GM15510 (cell line): Measurements from ENCODE around the gene TEX51.

Experiments
- POLR2A ChIP-seq: IDR thresholded peaks from 3 replicates; pipeline ENCODE4 v1.6.1; 2011; ENCODE audit warnings: borderline replicate concordance; ENCODE audit not compliant: insufficient read length; ENCODE audit errors: extremely low read depth

The TEX51 gene

GRCh38 chr2:126898636-126899035 is at the start of gene TEX51:
Gene TEX51, plus strand, starts transcription at chr2:126898890. Its CDS starts 29 bp downstream, at chr2:126898919.
- TF ChIP-seq POLR2A, result no peak

DNA sequence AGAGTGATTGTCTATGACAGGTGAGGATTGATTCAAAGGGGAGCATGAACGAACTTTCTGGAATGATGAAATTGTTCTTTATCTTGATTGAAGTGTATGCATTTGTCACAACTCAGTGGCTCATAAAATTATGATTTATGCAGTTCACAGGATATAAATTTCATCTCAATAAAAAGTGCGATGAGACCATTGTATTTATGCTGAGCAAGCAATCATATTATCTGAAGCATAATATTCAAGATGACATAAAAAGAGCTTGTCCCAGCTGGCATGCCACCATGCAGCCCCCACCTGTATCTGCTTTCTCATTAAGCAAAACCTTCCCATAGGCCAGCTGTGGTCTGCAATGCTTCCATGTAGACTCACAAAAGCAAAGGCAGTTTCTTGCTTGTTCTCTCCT is 49.6 kb upstream of the TEX51 start:
- no peak for TF ChIP-seq POLR2A

- TF ChIP-seq POLR2A, result no peak
Observed at GRCh38 chr2:126849486-126849885, 49.2 kb upstream of the TEX51 start.

DNA sequence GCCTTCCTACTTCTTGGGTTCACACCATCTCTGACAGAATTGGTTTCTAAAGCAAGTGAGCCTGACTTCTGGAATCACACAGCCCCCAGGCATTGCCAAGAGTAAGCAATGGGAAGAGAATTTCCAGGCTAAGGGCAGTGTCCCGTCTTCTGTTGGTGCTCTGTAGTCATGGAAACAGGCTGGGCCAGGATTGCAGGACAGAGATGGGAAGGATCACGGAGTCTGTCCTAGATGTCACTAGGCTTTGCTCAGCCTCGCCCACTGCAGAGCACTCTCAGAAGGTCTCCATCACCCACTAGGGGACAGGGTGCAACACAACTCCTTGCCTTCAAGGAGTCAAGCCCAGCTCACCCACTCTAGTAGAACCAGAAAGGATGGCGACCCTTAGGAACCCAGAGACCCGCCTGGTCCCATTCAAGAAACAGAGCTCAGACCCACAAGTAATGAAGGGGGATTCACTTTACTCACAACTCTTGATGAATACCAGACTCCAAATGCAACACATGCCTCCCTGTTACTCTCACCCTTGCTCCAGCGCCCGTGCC is 48.6 kb upstream of the TEX51 start:
- no peak for TF ChIP-seq POLR2A

DNA sequence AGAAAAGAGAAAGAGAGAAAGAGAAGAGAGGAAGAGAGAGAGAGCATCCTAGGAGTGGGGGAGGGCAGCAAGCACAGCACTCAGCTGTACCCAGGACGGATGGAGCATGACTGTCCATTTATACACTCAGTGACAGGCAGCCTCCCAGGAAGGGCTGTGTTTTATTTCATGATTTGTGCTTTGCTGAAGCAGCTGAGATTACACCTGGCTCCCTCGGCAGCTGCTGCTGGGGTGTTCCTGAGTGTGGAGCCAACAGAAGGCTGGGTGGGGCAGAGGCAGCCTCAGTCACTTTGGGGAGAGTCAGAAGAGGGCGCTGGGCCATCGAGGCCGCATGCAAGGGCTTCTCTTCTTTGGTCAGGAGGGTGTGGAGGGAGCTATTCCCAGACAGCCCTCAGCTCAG is 47.8 kb upstream of the TEX51 start:
- no peak for TF ChIP-seq POLR2A

DNA sequence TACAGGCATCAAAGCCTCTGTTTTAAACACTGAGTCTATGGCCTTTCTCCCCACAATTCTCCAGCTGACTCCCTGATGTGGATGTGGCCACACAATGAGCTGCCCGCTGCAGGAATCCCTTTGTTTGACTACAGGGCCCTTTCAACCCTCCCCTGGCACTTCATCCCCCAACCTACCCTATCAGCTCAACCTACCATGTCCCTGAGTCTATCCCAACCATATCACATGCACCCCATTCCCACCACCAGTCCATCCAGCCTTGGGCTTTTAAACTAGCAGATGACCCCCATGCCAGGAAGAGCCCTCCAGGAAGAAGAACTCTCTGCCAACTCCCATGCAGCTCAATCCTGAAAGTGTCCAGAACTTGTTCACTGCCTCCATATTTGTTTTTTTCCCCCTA is 46.9 kb upstream of the TEX51 start:
- TF ChIP-seq POLR2A, result no peak

DNA sequence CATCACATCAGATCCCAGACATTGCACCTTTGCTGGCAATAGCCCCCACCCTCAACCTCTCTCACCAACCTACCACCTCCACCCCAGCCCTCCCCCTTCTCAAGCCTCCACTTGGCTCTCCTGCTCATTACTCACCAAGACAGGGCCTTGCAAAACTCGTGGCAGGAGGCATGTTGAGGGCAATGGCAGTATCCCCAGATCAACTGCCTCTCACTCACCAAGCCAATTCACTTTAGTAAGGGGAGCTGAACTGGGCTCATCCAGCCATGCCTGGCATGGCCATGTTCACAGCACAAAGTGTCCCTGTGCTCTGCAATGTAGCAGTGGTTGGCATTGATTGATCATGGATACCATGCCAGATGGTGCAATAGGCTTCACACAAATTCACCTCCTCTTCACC is 46.3 kb upstream of the TEX51 start:
- no peak for TF ChIP-seq POLR2A

GRCh38 chr2:126855606-126856005 is 43.1 kb upstream of the TEX51 start:
- TF ChIP-seq POLR2A, result no peak

DNA sequence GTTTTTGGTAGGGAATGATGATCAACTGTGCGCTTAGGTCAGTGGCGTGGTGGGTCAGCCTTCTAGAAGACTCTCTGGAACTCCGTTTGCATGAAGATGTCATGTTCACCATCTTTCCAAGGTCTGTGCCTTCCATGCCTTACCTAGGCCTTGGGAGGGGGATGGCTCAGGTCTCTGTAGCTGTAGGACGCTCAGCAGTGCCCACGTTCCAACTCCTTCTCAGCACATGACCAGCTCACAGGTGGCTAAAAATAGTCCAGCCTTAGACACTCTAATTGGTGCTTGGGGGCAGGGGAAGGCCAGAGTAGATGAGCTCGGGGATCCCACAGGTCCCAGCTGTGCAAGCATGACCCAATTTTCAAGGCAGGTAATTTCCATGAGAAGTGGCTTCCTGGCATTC is 42.3 kb upstream of the TEX51 start:
- no peak for TF ChIP-seq POLR2A

- TF ChIP-seq POLR2A, result no peak
Observed at GRCh38 chr2:126857502-126857901, 41.2 kb upstream of the TEX51 start.

- TF ChIP-seq POLR2A, result no peak
Observed at GRCh38 chr2:126858013-126858412, 40.7 kb upstream of the TEX51 start.

DNA sequence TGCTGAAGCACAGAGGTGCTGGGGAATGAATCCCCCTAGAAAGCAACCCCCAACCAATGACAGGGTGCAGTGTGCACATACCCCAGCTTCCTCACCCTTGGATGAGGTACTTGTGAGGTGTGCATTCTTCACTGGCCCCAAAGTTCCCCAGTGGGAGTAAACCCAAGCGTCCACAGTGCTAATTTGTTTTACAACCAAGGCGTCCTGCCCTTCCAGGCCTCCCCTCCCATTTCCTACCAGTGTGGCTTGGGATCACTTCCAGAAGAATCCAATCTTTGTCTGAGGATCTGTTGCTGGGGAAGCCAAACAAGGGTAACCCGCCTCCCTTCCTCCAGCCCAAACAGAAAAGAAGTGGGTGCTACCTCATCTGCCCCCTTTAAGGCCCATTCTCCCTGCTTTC is 40.3 kb upstream of the TEX51 start:
- no peak for TF ChIP-seq POLR2A

- TF ChIP-seq POLR2A, result no peak
Observed at GRCh38 chr2:126858991-126859390, 39.7 kb upstream of the TEX51 start.

DNA sequence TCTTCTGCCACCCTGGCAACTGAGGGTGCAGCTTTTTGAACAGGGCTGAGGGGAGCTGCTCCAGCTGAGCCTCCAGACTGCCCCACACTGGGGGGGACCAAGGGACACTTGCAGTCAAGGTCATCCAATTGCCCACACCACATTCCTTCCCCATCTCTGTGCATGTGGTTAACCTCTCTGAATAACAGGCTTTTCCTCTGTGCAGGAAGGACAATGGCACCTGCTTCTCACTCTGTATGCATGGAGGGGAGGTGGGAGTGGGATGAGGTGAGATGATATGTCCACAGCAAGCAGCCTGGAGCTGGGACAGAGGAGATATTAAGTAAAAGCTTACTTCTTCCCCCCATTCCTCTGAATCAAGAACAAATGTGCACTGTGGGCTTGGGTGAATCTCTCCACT is 39.1 kb upstream of the TEX51 start:
- no peak for TF ChIP-seq POLR2A

GRCh38 chr2:126860385-126860784 is 38.3 kb upstream of the TEX51 start:
- no peak for TF ChIP-seq POLR2A

GRCh38 chr2:126862730-126863129 is 36.0 kb upstream of the TEX51 start:
- no peak for TF ChIP-seq POLR2A
